Measurements from ENCODE around the gene SNRPD3. TPM values are rescaled to one million over a fixed set of nuclear protein-coding genes. Genes with fewer than 3 reads are reported as not detected.
"Not testable (repeated sequence)": the region's sequence is repeated elsewhere in the genome, so short reads cannot be mapped to it uniquely, and the experiment has no call there.

Gene SNRPD3
- total RNA-seq, 2 donors from 2014 or later: 71.4 to 142 TPM

DNA sequence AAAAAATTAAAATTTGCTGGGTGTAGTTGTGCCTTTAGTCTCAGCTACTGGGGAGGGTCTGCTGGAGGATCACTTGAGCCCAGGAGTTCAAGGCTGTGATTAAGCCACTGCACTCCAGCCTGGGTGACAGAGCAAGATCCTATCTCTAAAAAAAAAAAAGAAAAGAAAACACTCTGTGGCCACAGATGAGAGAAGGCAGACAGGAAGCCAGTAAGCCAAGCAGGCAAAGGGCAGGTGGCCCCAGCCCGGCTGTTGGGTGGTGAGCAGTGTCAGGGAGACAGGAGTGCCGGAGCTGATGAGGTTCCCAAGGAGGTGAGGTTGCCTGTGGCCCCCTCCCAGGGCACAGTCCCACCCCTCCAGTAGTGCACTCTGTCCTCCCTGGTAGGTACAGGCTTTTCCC, 66.8 kb downstream of the SNRPD3 start:
- H3K4me3 ChIP-seq; H3K27me3 ChIP-seq; H3K9ac ChIP-seq (ENCODE audit: low read depth in 2 of 2, low read length in 2 of 2); DNase-seq; H3K9me3 ChIP-seq; H3K27ac ChIP-seq; H3K36me3 ChIP-seq; intact Hi-C loops (cut with DNase I); H3K4me1 ChIP-seq: not testable (repeated sequence)

Other genes starting within 250 kb of the SNRPD3 start
- 1 to 10 TPM; 1.5 to 2.5 TPM for gene ADORA2A, start 128.4 kb upstream of the SNRPD3 start, total RNA-seq
- under 1 TPM; 0.16 to 0.20 TPM for gene UPB1, start 60.7 kb upstream of the SNRPD3 start, total RNA-seq
- gene GUCD1, start 861 bp upstream of the SNRPD3 start, total RNA-seq: 100 to 1,000 TPM; 188 to 207 TPM
- 10 to 100 TPM in 1 of 2 donors, 1 to 10 TPM in 1; 7.9 to 10.2 TPM for gene LRRC75B, start 37.1 kb downstream of the SNRPD3 start, total RNA-seq
- 10 to 100 TPM; 16.8 to 50.4 TPM for gene GGT1, start 47.2 kb downstream of the SNRPD3 start, total RNA-seq
- not detected for gene PIWIL3, start 218.7 kb downstream of the SNRPD3 start, total RNA-seq

Measured in colonic mucosa (tissue), 4 donors.